SK-N-MC (cell line): Measurements from ENCODE around the gene TSPEAR.

ENCODE experiments used
- EZH2 ChIP-seq: fragments of 200-600 bp; sonication (generic); IDR thresholded peaks from one replicate; pipeline ENCODE4 v1.6.1; 2017; ENCODE audit warnings: antibody characterized with exemption
- POLR2AphosphoS5 ChIP-seq: IDR thresholded peaks from 2 replicates; pipeline ENCODE4 v1.6.1; 2012; ENCODE audit warnings: mild to moderate bottlenecking, low read depth, low read length, borderline replicate concordance

- TF ChIP-seq POLR2AphosphoS5: no peak
- TF ChIP-seq EZH2: no peak
Measured at GRCh38 chr21:44726826-44727225, 15.5 kb upstream of the TSPEAR start.
